ENCODE measurements around the gene GPC6.

The GPC6 gene

DNA sequence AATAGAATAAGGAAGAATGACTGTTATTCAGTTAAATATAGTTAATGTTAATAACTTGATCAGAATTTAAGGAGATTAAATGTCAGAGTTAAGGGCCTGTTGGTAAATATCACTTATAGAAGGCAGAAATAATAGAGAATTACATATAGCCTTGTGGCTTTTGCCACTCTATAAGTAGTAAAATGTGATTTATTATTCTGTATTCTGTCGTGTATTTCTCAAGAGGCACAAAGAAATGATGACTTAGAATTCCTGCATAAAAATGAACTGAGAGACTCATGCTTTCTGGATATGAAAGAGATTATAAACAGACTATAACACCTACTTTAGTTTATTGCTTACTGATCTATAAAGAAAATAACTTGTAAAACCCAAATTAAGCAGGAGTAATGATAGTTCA is 40.1 kb downstream of the GPC6 start:
- in situ Hi-C loops (cut with MboI; ENCODE audit: low sequenced_read_pairs), result no loop called here

DNA sequence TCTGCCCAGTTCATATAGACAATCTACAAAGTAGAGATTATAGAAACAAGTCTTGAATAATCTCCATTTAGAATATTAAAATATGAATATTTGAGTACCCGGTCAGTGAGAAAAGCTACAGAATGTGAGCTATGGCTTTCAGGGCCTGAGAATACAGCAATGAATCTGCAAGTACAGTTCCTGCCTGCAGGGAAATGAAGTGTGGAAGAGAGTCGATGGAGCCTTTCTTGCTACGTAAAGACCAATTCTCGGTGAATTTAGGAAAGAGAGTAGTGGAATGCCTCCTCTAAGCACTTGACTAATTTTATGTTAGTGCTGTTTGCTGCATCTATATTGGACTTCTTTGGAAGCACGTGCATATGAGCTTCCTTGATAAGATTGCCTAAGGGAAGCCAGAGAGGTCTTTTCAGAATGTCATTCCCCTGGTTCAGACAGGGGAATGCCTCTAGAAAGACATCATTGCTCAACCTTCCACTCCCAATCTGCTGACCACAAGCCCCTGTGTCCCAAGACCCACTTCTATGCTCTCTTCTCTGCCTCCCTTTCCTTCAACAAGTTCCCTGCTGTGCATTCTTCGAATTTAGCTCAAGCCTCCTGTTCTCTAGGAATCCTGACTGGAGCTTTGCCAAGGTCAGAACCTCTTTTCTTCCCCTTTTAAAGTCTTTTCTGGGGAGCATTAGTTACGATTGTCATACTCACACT is 41.9 kb downstream of the GPC6 start:
- in situ Hi-C loops (cut with MboI; ENCODE audit: low sequenced_read_pairs), result no loop called here

- in situ Hi-C loops (cut with MboI; ENCODE audit: low sequenced_read_pairs), result no loop called here
Observed at GRCh38 chr13:93270769-93271742, 44.4 kb downstream of the GPC6 start.

- in situ Hi-C loops (cut with MboI; ENCODE audit: low sequenced_read_pairs), result no loop called here
Observed at GRCh38 chr13:93279982-93280381, 53.4 kb downstream of the GPC6 start.

GRCh38 chr13:93280688-93281087 is 54.1 kb downstream of the GPC6 start:
- in situ Hi-C loops (cut with MboI; ENCODE audit: low sequenced_read_pairs), result no loop called here

- in situ Hi-C loops (cut with MboI; ENCODE audit: low sequenced_read_pairs), result no loop called here
Observed at GRCh38 chr13:93283255-93283654, 56.6 kb downstream of the GPC6 start.

GRCh38 chr13:93284064-93284463 is 57.5 kb downstream of the GPC6 start:
- in situ Hi-C loops (cut with MboI; ENCODE audit: low sequenced_read_pairs), result no loop called here

DNA sequence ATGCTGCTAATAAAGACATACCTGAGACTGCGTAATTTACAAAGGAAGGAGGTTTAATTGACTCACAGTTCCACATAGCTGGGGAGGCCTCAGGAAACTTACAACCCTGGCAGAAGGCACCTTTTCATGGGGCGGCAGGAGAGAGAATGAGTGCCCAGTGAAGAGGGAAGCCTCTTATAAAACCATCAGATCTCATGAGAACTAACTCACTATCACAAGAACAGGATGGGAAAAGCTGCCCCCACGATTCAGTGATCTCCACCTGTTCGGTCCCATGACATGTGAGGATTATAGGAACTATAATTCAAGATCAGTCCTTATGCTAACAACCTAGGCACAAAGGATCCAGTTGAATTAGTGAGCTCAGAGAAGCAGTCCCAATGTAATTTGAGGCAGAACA is 59.4 kb downstream of the GPC6 start:
- in situ Hi-C loops (cut with MboI; ENCODE audit: low sequenced_read_pairs), result no loop called here

DNA sequence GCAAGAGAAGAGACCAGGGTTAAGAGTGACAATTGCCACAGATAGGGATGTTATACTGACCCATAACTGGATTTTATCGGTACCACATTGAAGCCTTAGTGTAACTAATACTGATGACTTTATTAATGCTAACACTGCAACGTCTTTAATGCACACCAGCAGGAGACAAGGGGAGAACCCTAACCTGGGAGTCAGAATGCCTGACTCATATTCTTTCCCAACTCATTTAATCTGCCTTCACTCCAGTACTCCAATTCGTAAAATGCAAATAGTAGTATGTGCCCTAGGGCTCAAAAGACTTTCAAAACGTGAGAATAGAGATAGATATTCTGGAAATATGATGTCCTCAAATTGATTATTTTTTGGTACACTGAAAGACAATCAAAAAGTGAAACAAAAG is 62.4 kb downstream of the GPC6 start:
- in situ Hi-C loops (cut with MboI; ENCODE audit: low sequenced_read_pairs), result no loop called here

DNA sequence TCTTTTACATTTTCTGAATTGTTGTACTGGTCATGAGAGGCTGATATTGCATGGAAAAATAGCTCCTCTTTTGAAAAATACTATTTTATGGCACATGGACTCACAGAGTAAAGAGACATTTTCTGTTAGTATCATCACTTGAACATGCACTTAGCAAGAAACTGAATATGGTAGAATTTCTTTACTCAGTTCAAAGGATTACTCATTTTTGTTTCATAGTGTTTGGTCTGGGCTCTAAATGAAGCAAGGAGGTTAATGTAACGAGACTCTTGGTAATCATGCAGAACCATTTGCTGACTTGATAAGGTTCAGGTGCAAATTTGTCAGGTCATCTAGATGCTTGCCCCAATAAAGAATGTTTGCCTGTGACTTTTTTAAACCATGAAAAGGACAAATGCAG is 63.2 kb downstream of the GPC6 start:
- in situ Hi-C loops (cut with MboI; ENCODE audit: low sequenced_read_pairs), result no loop called here

DNA sequence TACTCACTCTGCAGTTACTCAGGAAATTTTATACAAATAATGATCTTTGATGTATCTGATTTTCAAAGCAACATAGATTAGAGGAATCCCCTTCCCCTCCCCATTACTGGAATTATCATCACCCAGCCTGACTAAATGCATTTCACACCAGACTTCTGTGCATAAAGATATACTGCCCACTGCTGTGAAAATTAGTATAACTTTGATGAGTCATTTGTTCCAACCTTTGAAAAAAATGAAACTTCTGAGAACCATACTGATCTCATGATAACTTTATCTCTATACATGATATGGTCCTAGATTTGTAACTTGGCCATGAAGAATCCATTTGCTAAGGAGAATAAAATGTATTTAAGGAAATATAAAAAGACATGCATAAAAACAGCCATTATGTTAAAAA is 63.9 kb downstream of the GPC6 start:
- in situ Hi-C loops (cut with MboI; ENCODE audit: low sequenced_read_pairs), result no loop called here

GRCh38 chr13:93292366-93292765 is 65.8 kb downstream of the GPC6 start:
- in situ Hi-C loops (cut with MboI; ENCODE audit: low sequenced_read_pairs), result no loop called here

DNA sequence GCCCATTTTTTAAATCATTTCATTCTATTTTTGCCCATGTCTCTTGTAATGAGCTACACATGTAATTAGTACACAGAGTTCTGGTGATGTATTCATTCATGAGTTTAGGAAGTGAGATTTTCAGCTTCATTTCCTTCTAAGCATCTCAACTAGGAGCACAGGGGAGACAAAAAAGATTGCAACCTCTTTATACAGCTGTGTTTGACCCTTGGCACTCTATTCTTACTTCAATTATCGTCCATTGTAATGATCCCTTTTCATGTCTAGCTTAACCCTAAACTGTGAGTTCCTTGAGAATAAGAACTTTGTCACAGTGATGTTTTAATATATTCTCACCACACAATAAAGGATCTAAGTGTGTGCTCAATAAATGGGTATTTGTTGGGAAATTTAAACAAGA is 67.1 kb downstream of the GPC6 start:
- in situ Hi-C loops (cut with MboI; ENCODE audit: low sequenced_read_pairs), result no loop called here

GRCh38 chr13:93296584-93296983 is 70.0 kb downstream of the GPC6 start:
- in situ Hi-C loops (cut with MboI; ENCODE audit: low sequenced_read_pairs), result no loop called here

DNA sequence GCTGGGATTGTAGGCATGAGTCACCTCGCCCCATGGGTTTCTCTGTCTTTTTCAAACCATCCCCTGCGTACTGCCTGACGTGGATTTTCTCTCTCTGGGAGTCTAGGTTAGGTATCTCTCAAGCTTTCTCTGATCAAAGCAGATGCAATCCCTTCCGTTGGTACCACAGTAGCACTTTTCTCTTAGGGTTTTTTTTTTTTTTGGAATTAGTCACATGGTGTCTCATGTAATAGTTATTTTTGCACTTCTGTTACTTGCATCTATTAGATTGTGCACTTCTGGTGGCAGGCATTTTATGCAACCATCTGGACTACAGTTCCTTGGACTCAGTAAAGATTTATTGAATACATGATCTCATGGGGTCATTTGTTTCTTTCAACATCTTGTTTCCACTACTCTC is 72.1 kb downstream of the GPC6 start:
- in situ Hi-C loops (cut with MboI; ENCODE audit: low sequenced_read_pairs), result no loop called here

GRCh38 chr13:93304134-93304533 is 77.5 kb downstream of the GPC6 start:
- in situ Hi-C loops (cut with MboI; ENCODE audit: low sequenced_read_pairs), result no loop called here

GRCh38 chr13:93304868-93305613 is 78.4 kb downstream of the GPC6 start:
- in situ Hi-C loops (cut with MboI; ENCODE audit: low sequenced_read_pairs), result no loop called here

- in situ Hi-C loops (cut with MboI; ENCODE audit: low sequenced_read_pairs), result no loop called here
Observed at GRCh38 chr13:93305886-93306285, 79.3 kb downstream of the GPC6 start.

DNA sequence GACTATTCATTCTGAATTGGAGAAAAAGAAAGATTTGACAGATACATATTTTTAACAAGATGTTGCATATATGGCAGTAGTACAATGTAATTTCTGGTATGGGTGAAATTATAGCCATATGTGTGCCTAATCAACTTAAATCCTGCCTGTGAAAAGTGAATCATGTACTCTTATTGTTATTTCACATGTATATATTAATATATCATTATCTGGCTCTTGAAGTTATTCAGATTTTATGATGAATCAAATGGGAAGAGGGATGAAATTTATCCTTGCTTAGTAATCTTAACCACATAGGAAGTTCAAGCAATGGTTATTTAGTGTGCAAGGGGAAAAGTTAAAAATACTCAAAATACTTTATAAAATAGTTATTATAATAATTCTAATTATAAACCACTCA is 80.5 kb downstream of the GPC6 start:
- in situ Hi-C loops (cut with MboI; ENCODE audit: low sequenced_read_pairs), result no loop called here

- in situ Hi-C loops (cut with MboI; ENCODE audit: low sequenced_read_pairs), result no loop called here
Observed at GRCh38 chr13:93307651-93308050, 81.0 kb downstream of the GPC6 start.

- in situ Hi-C loops (cut with MboI; ENCODE audit: low sequenced_read_pairs), result no loop called here
Observed at GRCh38 chr13:93309886-93310523, 83.4 kb downstream of the GPC6 start.

Data from hTERT RPE-1 (cell line).